Vagina (tissue), 2 donors: ENCODE data around the gene NXF1. TPM values are rescaled to one million over a fixed set of nuclear protein-coding genes. Genes with fewer than 3 reads are reported as not detected.

ENCODE experiments used
- DNase-seq, 2 donors: peaks; one replicate each; pipeline ENCODE4 v3.0.0-alpha.2; 2017; ENCODE audit errors: extremely low spot score in 2 of 2
- H3K27ac ChIP-seq: fragments of 200-600 bp; sonication (generic); one replicate; pipeline ENCODE4 v1.5.1; 2019
- H3K27me3 ChIP-seq: fragments of 200-600 bp; sonication (generic); one replicate; pipeline ENCODE4 v1.5.1; 2019
- H3K36me3 ChIP-seq, 2 donors: fragments of 200-600 bp; sonication (generic); one replicate each; pipeline ENCODE4 v1.5.1; 2017 to 2019
- H3K4me1 ChIP-seq: fragments of 200-600 bp; sonication (generic); one replicate; pipeline ENCODE4 v1.5.1; 2019
- H3K4me3 ChIP-seq, 2 donors: fragments of 200-600 bp; sonication (generic); 1 replicate in 1 of 2; 2 replicates in 1 of 2; pipeline ENCODE4 v1.5.1; 2016 to 2019
- H3K9me3 ChIP-seq: fragments of 200-600 bp; sonication (generic); one replicate; pipeline ENCODE4 v1.5.1; 2019
- CTCF ChIP-seq, 3 experiments: fragments of 450-650 bp in 2 of 3; fragments of 200-600 bp in 1 of 3; sonication (generic) in 1 of 3; IDR thresholded peaks; one replicate each; pipeline ENCODE4 v1.5.1; 2017 to 2019; ENCODE audit warnings: antibody characterized with exemption in 3 of 3, mild to moderate bottlenecking in 2 of 3, moderate library complexity in 2 of 3
- POLR2A ChIP-seq, 2 donors: fragments of 450-650 bp; IDR thresholded peaks; one replicate each; pipeline ENCODE4 v1.6.1; 2017; ENCODE audit warnings: antibody characterized with exemption in 2 of 2, mild to moderate bottlenecking in 2 of 2, moderate library complexity in 2 of 2
- POLR2AphosphoS5 ChIP-seq, 2 donors: sonication (generic); formaldehyde crosslinking; IDR thresholded peaks; one replicate each; pipeline ENCODE4 v1.9.0; 2017; ENCODE audit warnings: antibody characterized with exemption in 2 of 2, mild to moderate bottlenecking in 2 of 2, low read depth in 1 of 2; ENCODE audit not compliant: insufficient read depth in 1 of 2
- intact Hi-C: fragments of 100-400 bp; cut with DNase I; formaldehyde crosslinking; loops from one replicate; pipeline ENCODE4 v1.15.1; 2023
- total RNA-seq: library from RNA; depleted of rRNA; stranded (reverse); fragments of >200 nt; gene quantifications from one replicate; pipeline ENCODE4 v1.2.3, GENCODE V29; 2016

Gene NXF1
- total RNA-seq, 1 donor from 2014 or later = 64.1 TPM

GRCh38 chr11:62839050-62839945 lies 34.1 kb upstream of the NXF1 start, which contains the start of gene WDR74:
Gene WDR74 (minus strand): TSS chr11:62839590. CDS start chr11:62839570, 20 bp downstream.
- Histone ChIP-seq H3K4me1 (peaks cover 37% of the 10 kb centered on the region), H3K27me3 (no peaks in the 10 kb centered on the region), H3K9me3 (no peaks in the 10 kb centered on the region), H3K27ac (peak within 1 kb of the TSS; percentile 97), H3K36me3 (peaks cover 0 to 14% of the 10 kb centered on the region in 2 donors), H3K4me3 (peak within 1 kb of the TSS; percentile 58 to 88)
- peak in 1 of 2 donors; percentile 97 for DNase-seq
- intact Hi-C loops = loop anchor here (5.0 to 10.0 kb wide), 2 partner anchors 37 to 54 kb away; partner anchors contain the start of gene TMEM179B
- TF ChIP-seq POLR2AphosphoS5 (IDR thresholded peaks at IDR 0.05; ENCODE audit: insufficient read depth in 1 of 2, low read depth in 1 of 2) = peak; percentile 97 to 98
- no peak for TF ChIP-seq CTCF (IDR thresholded peaks at IDR 0.05)
- peak in 1 of 2 donors; percentile 94 for TF ChIP-seq POLR2A (IDR thresholded peaks at IDR 0.05)

GRCh38 chr11:62835336-62835735 lies 30.1 kb upstream of the NXF1 start:
- H3K4me3 ChIP-seq = no peak overlapping the region
- no peak overlapping the region for H3K27ac ChIP-seq
- H3K4me1 ChIP-seq = peaks cover 49% of the 10 kb centered on the region
- H3K9me3 ChIP-seq = no peaks in the 10 kb centered on the region
- intact Hi-C loops = loop anchor here (5.0 to 10.0 kb wide), 2 partner anchors 33 to 51 kb away; partner anchors contain the start of gene TMEM179B
- H3K27me3 ChIP-seq = no peaks in the 10 kb centered on the region
- H3K36me3 ChIP-seq = peaks cover 0 to 14% of the 10 kb centered on the region in 2 donors
- no peak for DNase-seq
- TF ChIP-seq CTCF (IDR thresholded peaks at IDR 0.05) (no peak), POLR2AphosphoS5 (IDR thresholded peaks at IDR 0.05; ENCODE audit: insufficient read depth in 1 of 2, low read depth in 1 of 2) (no peak), POLR2A (IDR thresholded peaks at IDR 0.05) (no peak)

- Histone ChIP-seq H3K4me3 (peak within 1 kb of the TSS; percentile 96 to 99), H3K27ac (peak within 1 kb of the TSS; percentile 94), H3K27me3 (no peaks in the 10 kb centered on the region), H3K9me3 (no peaks in the 10 kb centered on the region), H3K4me1 (peaks cover 59% of the 10 kb centered on the region), H3K36me3 (peaks cover 0 to 14% of the 10 kb centered on the region in 2 donors)
- intact Hi-C loops = loop anchor here (10.0 kb wide), 1 partner anchor 48 kb away; the partner anchor contains the start of gene TMEM179B
- peak in 1 of 2 donors; percentile 93 for DNase-seq
- no peak for TF ChIP-seq POLR2A (IDR thresholded peaks at IDR 0.05)
- no peak for TF ChIP-seq CTCF (IDR thresholded peaks at IDR 0.05)
- peak in 1 of 2 donors; percentile 5 for TF ChIP-seq POLR2AphosphoS5 (IDR thresholded peaks at IDR 0.05; ENCODE audit: insufficient read depth in 1 of 2, low read depth in 1 of 2)
These were observed 27.3 kb upstream of the NXF1 start, which contains the start of gene TEX54 for GRCh38 chr11:62832336-62833234. Gene TEX54 (minus strand): TSS chr11:62832841.

DNA sequence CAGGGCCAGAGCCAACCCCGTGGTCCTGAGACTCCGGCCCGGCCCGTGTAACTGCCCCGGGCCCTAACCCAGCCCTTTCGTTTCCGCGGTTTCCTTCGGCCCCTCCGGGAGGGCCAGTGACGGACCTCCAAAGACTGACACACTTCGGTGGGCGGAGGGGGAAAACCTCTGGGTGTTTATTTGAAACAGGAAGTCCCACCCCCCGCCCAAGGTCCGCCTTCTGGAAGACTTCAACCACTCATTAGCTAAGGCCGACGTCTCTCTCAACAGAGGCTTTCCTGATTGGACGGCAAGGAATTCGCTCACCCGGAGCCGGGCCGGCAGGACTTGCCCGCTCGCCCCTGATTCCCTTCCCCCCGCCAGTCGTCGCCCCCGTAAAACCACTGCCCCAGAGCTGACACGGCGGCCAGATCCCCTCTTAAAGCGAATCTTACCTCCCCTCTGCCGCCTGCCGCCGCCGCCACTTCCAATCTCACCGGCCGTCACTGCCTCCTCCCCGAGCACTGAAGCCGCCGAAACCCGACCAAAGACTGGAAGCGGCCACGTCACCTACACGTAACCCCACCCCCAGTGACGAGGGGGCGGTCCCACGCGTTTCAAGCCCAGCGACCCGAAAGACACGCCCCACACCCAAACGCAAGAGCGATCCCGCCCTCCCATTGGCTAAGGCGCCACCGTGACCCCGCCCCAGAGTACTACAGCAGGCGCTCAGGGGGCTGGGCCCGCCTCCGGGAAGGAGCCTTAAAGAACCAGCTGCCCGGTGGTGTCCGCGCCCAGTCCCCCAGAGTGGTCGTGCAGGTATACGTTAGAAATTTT lies 26.5 kb upstream of the NXF1 start, which contains the start of gene STX5:
Gene STX5 (minus strand): TSS at position 532 of the 816 bp plus-strand sequence. CDS start 808 bp downstream, outside the sequence.
- no peaks in the 10 kb centered on the region for H3K27me3 ChIP-seq
- DNase-seq = peak; percentile 99
- H3K4me3 ChIP-seq = peak within 1 kb of the TSS; percentile 96 to 99
- H3K36me3 ChIP-seq = peaks cover 0 to 21% of the 10 kb centered on the region in 2 donors
- peak within 1 kb of the TSS; percentile 94 for H3K27ac ChIP-seq
- intact Hi-C loops = loop anchor here (10.0 kb wide), 1 partner anchor 47 kb away; the partner anchor contains the start of gene TMEM179B
- H3K9me3 ChIP-seq = no peaks in the 10 kb centered on the region
- TF ChIP-seq CTCF (IDR thresholded peaks at IDR 0.05) (no peak), POLR2AphosphoS5 (IDR thresholded peaks at IDR 0.05; ENCODE audit: insufficient read depth in 1 of 2, low read depth in 1 of 2) (peak; percentile 75 to 96), POLR2A (IDR thresholded peaks at IDR 0.05) (peak; percentile 44 to 66)
- peaks cover 55% of the 10 kb centered on the region for H3K4me1 ChIP-seq
